Measurements from ENCODE around the gene CYSLTR2.

GRCh38 chr13:48624016-48624415 is 29.7 kb upstream of the CYSLTR2 start:
- TF ChIP-seq CHD2 (IDR thresholded peaks at IDR 0.05; ENCODE audit: low read depth, low read length) = no peak
- no peak for TF ChIP-seq ZNF592 (IDR thresholded peaks at IDR 0.05)
- no peak for TF ChIP-seq CHCHD3 (CRISPR knock-in tag; IDR thresholded peaks at IDR 0.05)
- TF ChIP-seq TARDBP (IDR thresholded peaks at IDR 0.05) = no peak
- no peak for TF ChIP-seq POLR2A (conservative IDR thresholded peaks at IDR 0.05)
- no peak for TF ChIP-seq SAFB2 (IDR thresholded peaks at IDR 0.05; ENCODE audit: borderline replicate concordance, low read depth, low read length, severe bottlenecking)
- TF ChIP-seq SMARCE1 (IDR thresholded peaks at IDR 0.05) = no peak
- TF ChIP-seq POLR2AphosphoS5 (IDR thresholded peaks at IDR 0.05; ENCODE audit: control insufficient read depth, insufficient read depth, low read depth, low read length) = no peak
- TF ChIP-seq POLR2AphosphoS2 (IDR thresholded peaks at IDR 0.05; ENCODE audit: low read length) = no peak
- TF ChIP-seq TEAD2 (tag; IDR thresholded peaks at IDR 0.05) = no peak
- no peak for TF ChIP-seq EP300 (IDR thresholded peaks at IDR 0.05; ENCODE audit: low read length)

All from K562 (cell line).